Measurements from ENCODE around the gene CYFIP1. TPM values are rescaled to one million over a fixed set of nuclear protein-coding genes. Genes with fewer than 3 reads are reported as not detected.
A peak's percentile ranks its signal among the peaks of the same experiment; 100 is the strongest.

Gene CYFIP1
- polyA plus RNA-seq, 2 of the 4 experiments (the other 2 are of a cell fraction): 68.2 to 69.4 TPM

DNA sequence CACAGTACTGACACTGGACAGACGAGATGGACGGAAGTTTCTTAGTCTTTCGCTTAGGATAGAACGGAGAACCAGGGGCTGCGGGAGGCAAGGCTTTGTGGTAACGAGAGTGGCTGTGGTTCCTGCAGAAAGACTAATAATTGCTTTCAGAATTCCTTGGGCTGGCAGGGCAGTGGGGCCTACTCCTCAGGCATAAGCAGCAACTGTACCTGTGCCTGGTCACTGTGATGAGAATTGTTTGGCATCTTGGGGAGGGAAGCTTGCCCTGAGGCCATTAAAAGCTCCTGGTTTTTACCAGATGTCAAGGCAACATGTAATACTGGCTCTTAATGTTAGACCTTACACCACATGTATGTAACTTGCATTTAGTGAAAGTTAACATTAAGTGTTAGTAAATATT is 134.1 kb downstream of the CYFIP1 start:
- FAIRE-seq (no peak), DNase-seq (ENCODE audit: low read depth in 1 of 2, low spot score in 1 of 2) (no peak), ATAC-seq (no peak)
- POLR2A ChIA-PET: no interaction called here
- Histone ChIP-seq H3K9me3 (no peaks in the 10 kb centered on the region), H3K4me2 (no peak overlapping the region), H3K27ac (no peak overlapping the region), H3K4me1 (peaks cover under 1% of the 10 kb centered on the region; the same call in 2 of the 3 replicates), H3K4me3 (no peak overlapping the region)
- CTCF ChIA-PET: no interaction called here
- WGBS (ENCODE audit: missing lambda C conversion rate): 97% methylated on average over 6 of the region's 6 CpGs
- TF ChIP-seq, protein P1, sequence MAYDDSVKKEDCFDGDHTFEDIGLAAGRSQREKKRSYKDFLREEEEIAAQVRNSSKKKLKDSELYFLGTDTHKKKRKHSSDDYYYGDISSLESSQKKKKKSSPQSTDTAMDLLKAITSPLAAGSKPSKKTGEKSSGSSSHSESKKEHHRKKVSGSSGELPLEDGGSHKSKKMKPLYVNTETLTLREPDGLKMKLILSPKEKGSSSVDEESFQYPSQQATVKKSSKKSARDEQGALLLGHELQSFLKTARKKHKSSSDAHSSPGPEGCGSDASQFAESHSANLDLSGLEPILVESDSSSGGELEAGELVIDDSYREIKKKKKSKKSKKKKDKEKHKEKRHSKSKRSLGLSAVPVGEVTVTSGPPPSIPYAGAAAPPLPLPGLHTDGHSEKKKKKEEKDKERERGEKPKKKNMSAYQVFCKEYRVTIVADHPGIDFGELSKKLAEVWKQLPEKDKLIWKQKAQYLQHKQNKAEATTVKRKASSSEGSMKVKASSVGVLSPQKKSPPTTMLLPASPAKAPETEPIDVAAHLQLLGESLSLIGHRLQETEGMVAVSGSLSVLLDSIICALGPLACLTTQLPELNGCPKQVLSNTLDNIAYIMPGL (CRISPR knock-in tag; IDR thresholded peaks at IDR 0.05; ENCODE audit: borderline replicate concordance): no peak
- TF ChIP-seq, protein P2, sequence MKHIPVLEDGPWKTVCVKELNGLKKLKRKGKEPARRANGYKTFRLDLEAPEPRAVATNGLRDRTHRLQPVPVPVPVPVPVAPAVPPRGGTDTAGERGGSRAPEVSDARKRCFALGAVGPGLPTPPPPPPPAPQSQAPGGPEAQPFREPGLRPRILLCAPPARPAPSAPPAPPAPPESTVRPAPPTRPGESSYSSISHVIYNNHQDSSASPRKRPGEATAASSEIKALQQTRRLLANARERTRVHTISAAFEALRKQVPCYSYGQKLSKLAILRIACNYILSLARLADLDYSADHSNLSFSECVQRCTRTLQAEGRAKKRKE (CRISPR knock-in tag; IDR thresholded peaks at IDR 0.05; ENCODE audit: low read depth): no peak
- TF ChIP-seq KDM5A (IDR thresholded peaks at IDR 0.05) (no peak), SREBF2 (IDR thresholded peaks at IDR 0.05) (no peak), HDAC2 (IDR thresholded peaks at IDR 0.05) (no peak), NPAS2 (CRISPR knock-in tag; IDR thresholded peaks at IDR 0.05; ENCODE audit: borderline replicate concordance) (no peak), CHD4 (IDR thresholded peaks at IDR 0.05; ENCODE audit: borderline replicate concordance) (no peak), MAZ (IDR thresholded peaks at IDR 0.05; ENCODE audit: borderline replicate concordance, low read depth, low read length) (no peak)

GRCh38 chr15:22845289-22845900 is 134.8 kb downstream of the CYFIP1 start:
- Histone ChIP-seq H3K27ac (no peak overlapping the region), H3K9me3 (no peaks in the 10 kb centered on the region), H3K4me2 (no peak overlapping the region), H3K4me1 (peaks cover 7% of the 10 kb centered on the region; the same call in 2 of the 3 replicates), H3K4me3 (no peak overlapping the region)
- CTCF ChIA-PET: interaction anchor here (0.9 kb wide), 1 partner anchor 33 kb away, joined by 4 read pairs; no protein-coding TSS in a partner anchor
- TF ChIP-seq SMC3 (IDR thresholded peaks at IDR 0.05): no peak
- no peak for TF ChIP-seq EP300 (IDR thresholded peaks at IDR 0.05)
- no peak for TF ChIP-seq TP53 (CRISPR knock-in tag; IDR thresholded peaks at IDR 0.05)
- no peak for TF ChIP-seq REST (IDR thresholded peaks at IDR 0.05)
- no peak for TF ChIP-seq EHF (CRISPR knock-in tag; IDR thresholded peaks at IDR 0.05)
- TF ChIP-seq EHMT2 (IDR thresholded peaks at IDR 0.05; ENCODE audit: low read depth): no peak
- TF ChIP-seq GATA3 (IDR thresholded peaks at IDR 0.05; ENCODE audit: borderline replicate concordance): no peak
- no peak for TF ChIP-seq RARB (CRISPR knock-in tag; IDR thresholded peaks at IDR 0.05)
- TF ChIP-seq POLR2A (IDR thresholded peaks at IDR 0.05; ENCODE audit: low read length): no peak
- no peak for TF ChIP-seq FOSL2 (IDR thresholded peaks at IDR 0.05)
- TF ChIP-seq FOSL2 (CRISPR knock-in tag; IDR thresholded peaks at IDR 0.05): no peak
- TF ChIP-seq NR3C1 (IDR thresholded peaks at IDR 0.05): no peak
- no peak for TF ChIP-seq KDM1A (IDR thresholded peaks at IDR 0.05; ENCODE audit: low read depth)
- TF ChIP-seq, protein P3, sequence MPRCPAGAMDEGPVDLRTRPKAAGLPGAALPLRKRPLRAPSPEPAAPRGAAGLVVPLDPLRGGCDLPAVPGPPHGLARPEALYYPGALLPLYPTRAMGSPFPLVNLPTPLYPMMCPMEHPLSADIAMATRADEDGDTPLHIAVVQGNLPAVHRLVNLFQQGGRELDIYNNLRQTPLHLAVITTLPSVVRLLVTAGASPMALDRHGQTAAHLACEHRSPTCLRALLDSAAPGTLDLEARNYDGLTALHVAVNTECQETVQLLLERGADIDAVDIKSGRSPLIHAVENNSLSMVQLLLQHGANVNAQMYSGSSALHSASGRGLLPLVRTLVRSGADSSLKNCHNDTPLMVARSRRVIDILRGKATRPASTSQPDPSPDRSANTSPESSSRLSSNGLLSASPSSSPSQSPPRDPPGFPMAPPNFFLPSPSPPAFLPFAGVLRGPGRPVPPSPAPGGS (IDR thresholded peaks at IDR 0.05): no peak
- no peak for TF ChIP-seq HDAC2 (IDR thresholded peaks at IDR 0.05)
- POLR2A ChIA-PET: no interaction called here
- DNase-seq (ENCODE audit: low read depth in 1 of 2, low spot score in 1 of 2) (no peak), ATAC-seq (peak in 1 of 2 experiments; percentile 38; a peak in 1 of 6 replicates), FAIRE-seq (no peak)
- 92% methylated on average over 2 of the region's 2 CpGs for WGBS (ENCODE audit: missing lambda C conversion rate)
